Posterior cingulate gyrus (tissue), 11 donors: ENCODE data around the gene CYP3A4.
A peak's percentile ranks its signal among the peaks of the same experiment; 100 is the strongest.
"Not testable (repeated sequence)": the region's sequence is repeated elsewhere in the genome, so short reads cannot be mapped to it uniquely, and the experiment has no call there.

Source experiments
- DNase-seq, 10 donors: peaks; one replicate each; pipeline versions ENCODE4 v3.0.0 to v3.0.0-alpha.2; 2020 to 2021; ENCODE audit warnings: mixed read lengths in 3 of 10
- intact Hi-C: fragments of 100-400 bp; cut with DNase I; formaldehyde crosslinking; loops from one replicate; pipeline ENCODE4 v1.15.1; 2023

Gene CYP3A4

GRCh38 chr7:99793443-99793842 is 9.5 kb upstream of the CYP3A4 start:
- intact Hi-C loops = no loop called here
- DNase-seq = no peak

- intact Hi-C loops = no loop called here
Observed at GRCh38 chr7:99792967-99793366, 9.0 kb upstream of the CYP3A4 start.

GRCh38 chr7:99791667-99792369 is 7.8 kb upstream of the CYP3A4 start:
- intact Hi-C loops = no loop called here
- DNase-seq = no peak

More at GRCh38 chr7:99792967-99793366, 9.0 kb upstream of the CYP3A4 start:
- no peak for DNase-seq

- no peak for DNase-seq
- intact Hi-C loops = no loop called here
Observed at GRCh38 chr7:99791021-99791420, 7.0 kb upstream of the CYP3A4 start.

- intact Hi-C loops = no loop called here
- DNase-seq = no peak
Observed at GRCh38 chr7:99790407-99790806, 6.4 kb upstream of the CYP3A4 start.

- DNase-seq = no peak
- intact Hi-C loops = no loop called here
Observed at GRCh38 chr7:99789441-99790070, 5.6 kb upstream of the CYP3A4 start.

- DNase-seq = no peak
- intact Hi-C loops = no loop called here
Observed at GRCh38 chr7:99788554-99788953, 4.6 kb upstream of the CYP3A4 start.

- intact Hi-C loops = no loop called here
- no peak for DNase-seq
Observed at GRCh38 chr7:99786726-99787335, 2.8 kb upstream of the CYP3A4 start.

- intact Hi-C loops, DNase-seq: not testable (repeated sequence)
Observed at GRCh38 chr7:99785654-99786053, 1.7 kb upstream of the CYP3A4 start.

GRCh38 chr7:99782012-99782953 is 1.7 kb downstream of the CYP3A4 start:
- intact Hi-C loops = no loop called here
- DNase-seq = no peak

GRCh38 chr7:99780588-99780987 is 3.4 kb downstream of the CYP3A4 start:
- intact Hi-C loops = no loop called here
- no peak for DNase-seq

- intact Hi-C loops = no loop called here
- DNase-seq = no peak
Observed at GRCh38 chr7:99779949-99780348, 4.0 kb downstream of the CYP3A4 start.

GRCh38 chr7:99778880-99779279 is 5.1 kb downstream of the CYP3A4 start:
- peak in 1 of 10 donors; percentile 57 for DNase-seq
- intact Hi-C loops = no loop called here

GRCh38 chr7:99773395-99773794 is 10.6 kb downstream of the CYP3A4 start:
- DNase-seq, intact Hi-C loops: not testable (repeated sequence)

- intact Hi-C loops = no loop called here
- no peak for DNase-seq
Observed at GRCh38 chr7:99772565-99772964, 11.4 kb downstream of the CYP3A4 start.

- intact Hi-C loops = not testable (repeated sequence)
Observed at GRCh38 chr7:99769494-99769893, 14.5 kb downstream of the CYP3A4 start.

GRCh38 chr7:99768471-99768870 is 15.5 kb downstream of the CYP3A4 start:
- intact Hi-C loops = no loop called here
- no peak for DNase-seq

More at GRCh38 chr7:99769494-99769893, 14.5 kb downstream of the CYP3A4 start:
- DNase-seq = not testable (repeated sequence)

- intact Hi-C loops = no loop called here
- no peak for DNase-seq
Observed at GRCh38 chr7:99767662-99768061, 16.3 kb downstream of the CYP3A4 start.

- DNase-seq = no peak
- intact Hi-C loops = no loop called here
Observed at GRCh38 chr7:99766484-99767099, 17.4 kb downstream of the CYP3A4 start.

- intact Hi-C loops = no loop called here
- no peak for DNase-seq
Observed at GRCh38 chr7:99764478-99764877, 19.5 kb downstream of the CYP3A4 start.
